ENCODE data around the gene CADPS. TPM values are rescaled to one million over a fixed set of nuclear protein-coding genes. Genes with fewer than 3 reads are reported as not detected.

Gene CADPS
- total and polyA plus RNA-seq, 8 donors: 16.1 to 112 (median 26.0) TPM

- 84 to 90% methylated on average over 8 of the region's 8 CpGs for WGBS, 2 donors
- H3K27ac ChIP-seq: no peak overlapping the region
- DNase-seq: no peak
- no peaks in the 10 kb centered on the region for H3K36me3 ChIP-seq
- no peak for TF ChIP-seq CTCF (IDR thresholded peaks at IDR 0.05)
- FAIRE-seq: no peak
- intact Hi-C loops (cut with DNase I): no loop called here
- H3K4me3 ChIP-seq: no peak overlapping the region
- no peak for ATAC-seq
- H3K27me3 ChIP-seq: no peaks in the 10 kb centered on the region
- H3K9me3 ChIP-seq: no peaks in the 10 kb centered on the region
- no peaks in the 10 kb centered on the region for H3K4me1 ChIP-seq
Measured at GRCh38 chr3:62587579-62588031, 287.6 kb downstream of the CADPS start.

GRCh38 chr3:62587169-62587568 lies 288.0 kb downstream of the CADPS start:
- H3K27ac ChIP-seq: no peak overlapping the region
- TF ChIP-seq CTCF (IDR thresholded peaks at IDR 0.05): no peak

GRCh38 chr3:62586356-62586755 lies 288.9 kb downstream of the CADPS start:
- DNase-seq: no peak
- intact Hi-C loops (cut with DNase I): no loop called here
- ATAC-seq: no peak
- Histone ChIP-seq H3K36me3 (no peaks in the 10 kb centered on the region), H3K9me3 (no peaks in the 10 kb centered on the region), H3K27me3 (no peaks in the 10 kb centered on the region), H3K4me1 (no peaks in the 10 kb centered on the region), H3K27ac (no peak overlapping the region), H3K4me3 (no peak overlapping the region)
- no peak for FAIRE-seq
- no peak for TF ChIP-seq CTCF (IDR thresholded peaks at IDR 0.05)
- WGBS, 2 donors: 60 to 72% methylated on average over 1 of the region's 1 CpG

More at GRCh38 chr3:62587169-62587568, 288.0 kb downstream of the CADPS start:
- intact Hi-C loops (cut with DNase I): no loop called here
- H3K4me1 ChIP-seq: no peaks in the 10 kb centered on the region
- FAIRE-seq: no peak
- no peaks in the 10 kb centered on the region for H3K36me3 ChIP-seq
- no peak for DNase-seq
- H3K4me3 ChIP-seq: no peak overlapping the region
- ATAC-seq: no peak
- H3K27me3 ChIP-seq: no peaks in the 10 kb centered on the region
- 85 to 92% methylated on average over 5 of the region's 5 CpGs for WGBS, 2 donors
- H3K9me3 ChIP-seq: no peaks in the 10 kb centered on the region

- DNase-seq (no peak), FAIRE-seq (no peak), ATAC-seq (no peak)
- H3K9me3 ChIP-seq: no peaks in the 10 kb centered on the region
- H3K4me3 ChIP-seq: no peak overlapping the region
- no peak for TF ChIP-seq CTCF (IDR thresholded peaks at IDR 0.05)
- no peaks in the 10 kb centered on the region for H3K27me3 ChIP-seq
- 70 to 75% methylated on average over 4 of the region's 4 CpGs for WGBS, 2 donors
- intact Hi-C loops (cut with DNase I): no loop called here
- H3K27ac ChIP-seq: no peak overlapping the region
- no peaks in the 10 kb centered on the region for H3K36me3 ChIP-seq
- no peaks in the 10 kb centered on the region for H3K4me1 ChIP-seq
Measured at GRCh38 chr3:62585861-62586260, 289.4 kb downstream of the CADPS start.

- intact Hi-C loops (cut with DNase I): no loop called here
- H3K4me1 ChIP-seq: no peaks in the 10 kb centered on the region
Measured at GRCh38 chr3:62584636-62585035, 290.6 kb downstream of the CADPS start.

More at GRCh38 chr3:62584636-62585035, 290.6 kb downstream of the CADPS start:
- WGBS, 2 donors: 71 to 78% methylated on average over 4 of the region's 4 CpGs
- Histone ChIP-seq H3K4me3 (no peak overlapping the region), H3K27ac (no peak overlapping the region), H3K9me3 (no peaks in the 10 kb centered on the region), H3K27me3 (no peaks in the 10 kb centered on the region), H3K36me3 (no peaks in the 10 kb centered on the region)
- ATAC-seq (no peak), FAIRE-seq (no peak), DNase-seq (no peak)
- TF ChIP-seq CTCF (IDR thresholded peaks at IDR 0.05): no peak
